Osteoblast (primary cell): ENCODE data around the gene TRIM44. TPM values are rescaled to one million over a fixed set of nuclear protein-coding genes. Genes with fewer than 3 reads are reported as not detected.
A peak's percentile ranks its signal among the peaks of the same experiment; 100 is the strongest.

Source experiments
- DNase-seq: peaks from one replicate; pipeline ENCODE4 v3.0.0; 2011; ENCODE audit warnings: low spot score, mixed read lengths; ENCODE audit not compliant: insufficient read length; ENCODE audit errors: missing footprints
- H2AFZ ChIP-seq: 2 replicates; pipeline ENCODE4 v1.6.0; 2011; ENCODE audit warnings: mild to moderate bottlenecking, low read length
- H3K27ac ChIP-seq: 2 replicates; pipeline ENCODE4 v1.5.1; 2011; ENCODE audit warnings: mild to moderate bottlenecking, low read depth, low read length, moderate library complexity
- H3K27me3 ChIP-seq: 2 replicates; pipeline ENCODE4 v1.6.0; 2012; ENCODE audit warnings: mild to moderate bottlenecking, control low read depth, inconsistent platforms, low read length, moderate library complexity; ENCODE audit not compliant: insufficient read depth
- H3K36me3 ChIP-seq: 2 replicates; pipeline ENCODE4 v1.5.1; 2011; ENCODE audit warnings: mild to moderate bottlenecking, low read length, control low read depth, moderate library complexity; ENCODE audit not compliant: insufficient read depth
- H3K4me1 ChIP-seq: 2 replicates; pipeline ENCODE4 v1.5.1; 2011; ENCODE audit warnings: mild to moderate bottlenecking, low read length, control low read depth, moderate library complexity; ENCODE audit not compliant: insufficient read depth
- H3K4me2 ChIP-seq: 2 replicates; pipeline ENCODE4 v1.6.0; 2011; ENCODE audit warnings: mild to moderate bottlenecking, low read length; ENCODE audit not compliant: insufficient read depth
- H3K4me3 ChIP-seq: fragments of 200-600 bp; sonication (generic); 3 replicates; pipeline ENCODE4 v1.5.1; 2012; ENCODE audit warnings: mild to moderate bottlenecking, low read length, inconsistent platforms; ENCODE audit not compliant: insufficient read depth
- H3K79me2 ChIP-seq: 2 replicates; pipeline ENCODE4 v1.6.0; 2012; ENCODE audit warnings: mild to moderate bottlenecking, low read length, control low read depth, inconsistent platforms; ENCODE audit not compliant: insufficient read depth
- H3K9me3 ChIP-seq: 2 replicates; pipeline ENCODE4 v1.5.1; 2011; ENCODE audit warnings: low read depth, low read length, control low read depth
- H4K20me1 ChIP-seq: 2 replicates; pipeline ENCODE4 v1.6.0; 2012; ENCODE audit warnings: mild to moderate bottlenecking, low read length, control low read depth; ENCODE audit not compliant: insufficient read depth
- CTCF ChIP-seq: IDR thresholded peaks from 2 replicates; pipeline ENCODE4 v1.5.1; 2011; ENCODE audit warnings: mild to moderate bottlenecking, low read depth, low read length, moderate library complexity; ENCODE audit errors: extremely low read depth
- total RNA-seq: library from RNA; depleted of rRNA; stranded (reverse); fragments of >200 nt; gene quantifications from 2 replicates; pipeline ENCODE4 v1.2.3, GENCODE V29; 2012

TRIM44 gene
- total RNA-seq, 1 donor: 40.5 TPM

- no peak for DNase-seq
- peaks cover under 1% of the 10 kb centered on the region for H3K27me3 ChIP-seq
- TF ChIP-seq CTCF: no peak
- peaks cover 19% of the 10 kb centered on the region for H3K79me2 ChIP-seq
- H3K36me3 ChIP-seq: no peaks in the 10 kb centered on the region
- peak overlapping the region; percentile 80 for H2AFZ ChIP-seq
- H3K4me3 ChIP-seq: peak overlapping the region; percentile 78
- H3K4me2 ChIP-seq: peak overlapping the region; percentile 91
- H3K9me3 ChIP-seq: no peaks in the 10 kb centered on the region
- peak overlapping the region; percentile 82 for H3K27ac ChIP-seq
- peaks cover 37% of the 10 kb centered on the region for H3K4me1 ChIP-seq
- no peaks in the 10 kb centered on the region for H4K20me1 ChIP-seq
Observed at GRCh38 chr11:35617316-35617686, 45.3 kb upstream of the TRIM44 start.

GRCh38 chr11:35617687-35618496 lies 44.7 kb upstream of the TRIM44 start, which contains the start of gene FJX1:
FJX1 (plus strand) TSS chr11:35618460; CDS start chr11:35618637, 177 bp downstream.
- H3K27me3 ChIP-seq: no peaks in the 10 kb centered on the region
- H3K4me3 ChIP-seq: peak within 1 kb of the TSS; percentile 78
- H3K79me2 ChIP-seq: peaks cover 19% of the 10 kb centered on the region
- no peaks in the 10 kb centered on the region for H3K36me3 ChIP-seq
- peaks cover 43% of the 10 kb centered on the region for H3K4me1 ChIP-seq
- peak within 1 kb of the TSS; percentile 80 for H2AFZ ChIP-seq
- peak; percentile 97 for DNase-seq
- H3K4me2 ChIP-seq: peak within 1 kb of the TSS; percentile 91
- peak within 1 kb of the TSS; percentile 82 for H3K27ac ChIP-seq
- no peaks in the 10 kb centered on the region for H4K20me1 ChIP-seq
- no peak for TF ChIP-seq CTCF
- no peaks in the 10 kb centered on the region for H3K9me3 ChIP-seq

GRCh38 chr11:35618497-35619115 lies 44.0 kb upstream of the TRIM44 start:
- Histone ChIP-seq H3K36me3 (no peaks in the 10 kb centered on the region), H3K27ac (peak overlapping the region; percentile 30), H3K9me3 (no peaks in the 10 kb centered on the region), H3K4me1 (peaks cover 50% of the 10 kb centered on the region), H3K4me3 (peak overlapping the region; percentile 78), H4K20me1 (no peaks in the 10 kb centered on the region), H2AFZ (no peak overlapping the region), H3K27me3 (no peaks in the 10 kb centered on the region), H3K4me2 (peak overlapping the region; percentile 91), H3K79me2 (peaks cover 19% of the 10 kb centered on the region)
- no peak for TF ChIP-seq CTCF
- peak; percentile 92 for DNase-seq
